ENCODE data around the gene PRMT9. TPM values are rescaled to one million over a fixed set of nuclear protein-coding genes. Genes with fewer than 3 reads are reported as not detected.

PRMT9 gene
- total and polyA plus RNA-seq, 9 of the 15 experiments (the other 6 are each of a cell fraction or from before 2014, with no cell fraction given), result 3.5 to 15.6 (median 7.2) TPM

GRCh38 chr4:147674496-147674895 is 9.5 kb downstream of the PRMT9 start:
- ChIA-PET POLR2A (interaction anchor here (0.7 kb wide), 1 partner anchor 19 kb away, joined by 3 read pairs; no protein-coding TSS in a partner anchor), CTCF (ENCODE audit: low intra/inter-chr PET ratio) (no interaction called here)
- in situ Hi-C loops (cut with MboI) (no loop called here), intact Hi-C loops (cut with micrococcal nuclease) (no loop called here)
- Histone ChIP-seq H3K27me3 (ENCODE audit: control insufficient read depth in 2 of 2, insufficient read depth in 2 of 2, low read length in 2 of 2) (no peaks in the 10 kb centered on the region), H4K20me1 (replicated peaks; ENCODE audit: control insufficient read depth, insufficient read depth, low read length) (no peaks in the 10 kb centered on the region), H3K4me3 (no peak overlapping the region), H3K9me3 (replicated peaks; ENCODE audit: control insufficient read depth, insufficient read depth, low read depth, low read length) (no peaks in the 10 kb centered on the region), H3K27ac (ENCODE audit: extremely low read depth, low read depth, low read length) (no peak overlapping the region), H3K4me2 (ENCODE audit: insufficient read depth, low read length) (no peak overlapping the region), H2AFZ (ENCODE audit: low read depth, low read length) (no peak overlapping the region), H3K4me1 (replicated peaks in 1 of 2; ENCODE audit: control insufficient read depth in 2 of 2, insufficient read depth in 2 of 2, low read length in 2 of 2) (no peaks in the 10 kb centered on the region), H3K9me1 (ENCODE audit: control insufficient read depth, insufficient read depth, low read length) (no peaks in the 10 kb centered on the region), H3K79me2 (ENCODE audit: control insufficient read depth, insufficient read depth, low read length) (no peaks in the 10 kb centered on the region; the same call in 2 of the 3 replicates), H3K9ac (ENCODE audit: insufficient read depth in 1 of 2, low read depth in 2 of 2, low read length in 2 of 2) (no peak overlapping the region), H3K36me3 (ENCODE audit: control insufficient read depth, insufficient read depth, low read length) (peaks cover 33% of the 10 kb centered on the region)
- ATAC-seq (no peak), FAIRE-seq (no peak), DNase-seq (ENCODE audit: extremely low read depth in 1 of 4, low spot score in 3 of 4) (no peak)
- WGBS (ENCODE audit: insufficient coverage, low coverage, missing lambda C conversion rate), result 100% methylated on average over 1 of the region's 1 CpG
- BruUV-seq (replicated peaks), result no TSS peak
- no peak for TF ChIP-seq POLR2AphosphoS5 (IDR thresholded peaks at IDR 0.05; ENCODE audit: control insufficient read depth, insufficient read depth, low read depth, low read length)
- no peak for TF ChIP-seq ZBTB11 (CRISPR knock-in tag; IDR thresholded peaks at IDR 0.05)
- no peak for TF ChIP-seq ZNF197 (CRISPR knock-in tag; IDR thresholded peaks at IDR 0.05; ENCODE audit: low read depth)
- TF ChIP-seq SMARCE1 (IDR thresholded peaks at IDR 0.05), result no peak
- TF ChIP-seq NUFIP1 (IDR thresholded peaks at IDR 0.05; ENCODE audit: partially characterized antibody), result no peak
- no peak for TF ChIP-seq ZHX1 (conservative IDR thresholded peaks at IDR 0.05; ENCODE audit: low read length)
- TF ChIP-seq PPARD (CRISPR knock-in tag; IDR thresholded peaks at IDR 0.05), result no peak
- no peak for TF ChIP-seq CHD4 (IDR thresholded peaks at IDR 0.05; ENCODE audit: insufficient read depth, insufficient replicate concordance, low read depth, low read length, poor library complexity, severe bottlenecking)
- TF ChIP-seq ZNF133 (CRISPR knock-in tag; IDR thresholded peaks at IDR 0.05), result no peak
- TF ChIP-seq ZNF232 (CRISPR knock-in tag; IDR thresholded peaks at IDR 0.05), result no peak
- TF ChIP-seq FOXK1 (CRISPR knock-in tag; IDR thresholded peaks at IDR 0.05; ENCODE audit: borderline replicate concordance), result no peak

All from K562 (cell line).